Hepatocyte (in vitro differentiated cells): ENCODE data around the gene ENDOU.

Source experiments
- EZH2 ChIP-seq: fragments of 200-600 bp; sonication (generic); IDR thresholded peaks from 2 replicates; pipeline ENCODE4 v1.6.1; 2016; ENCODE audit warnings: antibody characterized with exemption, mild to moderate bottlenecking, borderline replicate concordance
- EZH2phosphoT487 ChIP-seq: fragments of 200-600 bp; sonication (generic); IDR thresholded peaks from one replicate; pipeline ENCODE4 v1.6.1; 2018; ENCODE audit warnings: antibody characterized with exemption, mild to moderate bottlenecking, low read depth, moderate library complexity; ENCODE audit not compliant: unreplicated experiment, severe bottlenecking
- TF ChIP-seq, protein P1 (sequence below): fragments of 200-600 bp; sonication (generic); IDR thresholded peaks from 2 replicates; pipeline ENCODE4 v1.5.1; 2016; ENCODE audit warnings: antibody characterized with exemption, mild to moderate bottlenecking; ENCODE audit not compliant: poor library complexity

- TF ChIP-seq, protein P1, sequence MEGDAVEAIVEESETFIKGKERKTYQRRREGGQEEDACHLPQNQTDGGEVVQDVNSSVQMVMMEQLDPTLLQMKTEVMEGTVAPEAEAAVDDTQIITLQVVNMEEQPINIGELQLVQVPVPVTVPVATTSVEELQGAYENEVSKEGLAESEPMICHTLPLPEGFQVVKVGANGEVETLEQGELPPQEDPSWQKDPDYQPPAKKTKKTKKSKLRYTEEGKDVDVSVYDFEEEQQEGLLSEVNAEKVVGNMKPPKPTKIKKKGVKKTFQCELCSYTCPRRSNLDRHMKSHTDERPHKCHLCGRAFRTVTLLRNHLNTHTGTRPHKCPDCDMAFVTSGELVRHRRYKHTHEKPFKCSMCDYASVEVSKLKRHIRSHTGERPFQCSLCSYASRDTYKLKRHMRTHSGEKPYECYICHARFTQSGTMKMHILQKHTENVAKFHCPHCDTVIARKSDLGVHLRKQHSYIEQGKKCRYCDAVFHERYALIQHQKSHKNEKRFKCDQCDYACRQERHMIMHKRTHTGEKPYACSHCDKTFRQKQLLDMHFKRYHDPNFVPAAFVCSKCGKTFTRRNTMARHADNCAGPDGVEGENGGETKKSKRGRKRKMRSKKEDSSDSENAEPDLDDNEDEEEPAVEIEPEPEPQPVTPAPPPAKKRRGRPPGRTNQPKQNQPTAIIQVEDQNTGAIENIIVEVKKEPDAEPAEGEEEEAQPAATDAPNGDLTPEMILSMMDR = no peak
- TF ChIP-seq EZH2 = no peak
- TF ChIP-seq EZH2phosphoT487 = no peak
These were observed 41.4 kb upstream of the ENDOU start for GRCh38 chr12:47766502-47767215.
